GM19099 (cell line): ENCODE measurements around the gene COX7B2.

Experiments used
- POLR2A ChIP-seq: IDR thresholded peaks from 3 replicates; pipeline ENCODE4 v1.6.1; 2011; ENCODE audit warnings: low read depth; ENCODE audit not compliant: insufficient read length; ENCODE audit errors: extremely low read depth

The COX7B2 gene

DNA sequence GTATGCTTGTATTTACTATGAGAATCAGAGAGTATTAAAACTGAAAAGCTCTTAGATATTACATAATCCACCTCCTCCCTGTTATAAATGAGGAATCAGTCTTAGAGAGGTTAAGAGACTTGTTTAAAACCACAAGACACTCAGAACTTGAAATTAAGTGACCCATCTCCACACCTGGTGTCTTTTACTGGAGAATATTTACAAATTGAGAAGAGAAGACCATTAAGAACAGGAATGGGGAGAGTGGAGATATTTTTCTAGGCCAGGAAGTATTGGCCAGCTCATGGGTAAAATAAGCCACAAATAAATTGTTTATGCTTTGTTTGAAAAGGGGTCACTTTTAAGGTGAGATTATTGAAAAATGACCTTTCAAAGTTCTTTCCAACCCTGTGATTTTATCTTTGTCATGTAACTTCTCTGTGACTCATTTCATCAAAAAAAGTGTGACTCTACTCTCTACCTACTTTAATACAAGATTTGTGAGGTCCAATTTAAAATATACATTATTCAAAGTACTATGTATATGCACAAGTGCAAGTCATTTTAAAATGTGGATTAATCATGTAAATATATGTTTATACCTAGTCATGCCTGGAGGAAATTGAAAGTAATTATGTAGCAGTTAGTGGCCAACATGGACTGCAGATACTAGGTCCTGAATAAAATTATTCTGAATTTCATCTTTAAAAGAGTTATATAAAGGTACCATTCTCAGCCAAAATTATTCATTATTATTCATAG lies 15.9 kb upstream of the COX7B2 start:
- TF ChIP-seq POLR2A, result no peak

DNA sequence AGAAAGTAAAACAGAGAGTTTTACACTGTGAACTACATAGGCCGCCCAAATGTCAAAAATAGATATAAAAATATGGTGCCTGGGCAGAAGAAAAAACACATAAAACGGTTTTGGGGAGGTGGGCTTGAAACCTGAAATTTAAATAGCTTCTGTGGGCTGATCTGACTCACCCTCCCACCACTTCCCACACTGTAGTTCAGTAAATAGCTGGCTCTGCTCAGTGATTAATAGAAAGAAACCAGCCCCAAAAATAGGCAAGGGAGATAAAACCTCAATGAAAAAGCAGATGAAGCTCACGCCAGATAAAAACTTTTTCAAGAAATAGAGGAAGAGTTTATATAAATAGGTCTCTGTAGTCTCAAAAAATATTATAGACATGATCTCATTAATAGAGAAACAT lies 13.2 kb upstream of the COX7B2 start:
- TF ChIP-seq POLR2A, result no peak

DNA sequence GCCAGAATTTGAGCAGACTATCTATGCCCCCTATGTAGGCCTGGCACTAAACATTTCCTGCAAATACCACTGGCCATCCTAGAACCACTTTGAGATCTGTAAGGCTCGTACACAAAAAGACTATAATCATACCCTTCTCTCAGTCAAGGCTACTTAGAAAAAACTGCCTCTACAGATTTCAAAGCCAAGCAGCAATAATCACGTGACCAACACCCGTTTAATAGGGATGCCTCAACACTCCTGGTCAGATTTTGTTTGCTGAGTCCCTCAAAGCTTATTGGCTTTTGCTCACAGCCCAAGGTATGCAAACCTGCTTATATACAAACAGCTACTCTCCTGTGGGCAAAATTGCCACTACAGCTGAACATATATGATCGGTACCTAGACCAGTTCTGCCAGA lies 897 bp downstream of the COX7B2 start:
- TF ChIP-seq POLR2A, result no peak

DNA sequence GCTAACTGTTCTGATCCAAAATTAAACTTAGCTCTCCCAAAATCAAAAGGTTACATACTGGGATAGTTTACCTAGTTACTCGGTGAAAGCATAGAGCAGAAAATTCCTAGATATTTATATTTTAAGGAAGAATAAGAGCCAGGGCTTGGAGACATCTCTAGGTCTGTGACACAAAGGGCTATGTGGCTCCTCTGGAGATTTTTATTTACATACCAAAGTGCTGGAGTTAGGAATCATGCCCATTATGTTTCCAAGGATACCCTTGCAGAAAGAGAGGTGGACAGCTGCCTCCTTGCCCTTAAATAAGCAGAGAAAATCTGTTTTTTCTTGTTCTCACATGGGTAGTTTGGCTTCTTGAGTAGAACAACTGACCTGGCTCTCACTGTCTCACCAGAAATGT lies 9.0 kb downstream of the COX7B2 start:
- no peak for TF ChIP-seq POLR2A

DNA sequence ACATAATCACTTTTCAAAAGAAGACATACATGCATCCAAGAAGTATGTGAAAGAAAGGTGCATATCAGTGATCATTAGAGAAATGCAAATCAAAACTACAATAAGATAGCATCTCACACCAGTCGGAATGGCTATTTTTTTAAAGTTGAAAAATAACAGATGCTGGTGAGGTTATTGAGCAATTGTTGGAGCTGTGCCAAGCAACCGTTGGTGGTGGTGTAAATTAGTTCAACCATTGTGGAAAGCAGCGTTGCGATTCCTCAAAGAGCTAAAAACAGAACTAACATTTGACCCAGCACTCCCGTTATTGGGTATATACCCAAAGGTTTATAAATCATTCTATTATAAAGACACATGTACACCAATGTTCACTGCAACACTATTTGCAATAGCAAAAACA lies 14.2 kb downstream of the COX7B2 start:
- no peak for TF ChIP-seq POLR2A

DNA sequence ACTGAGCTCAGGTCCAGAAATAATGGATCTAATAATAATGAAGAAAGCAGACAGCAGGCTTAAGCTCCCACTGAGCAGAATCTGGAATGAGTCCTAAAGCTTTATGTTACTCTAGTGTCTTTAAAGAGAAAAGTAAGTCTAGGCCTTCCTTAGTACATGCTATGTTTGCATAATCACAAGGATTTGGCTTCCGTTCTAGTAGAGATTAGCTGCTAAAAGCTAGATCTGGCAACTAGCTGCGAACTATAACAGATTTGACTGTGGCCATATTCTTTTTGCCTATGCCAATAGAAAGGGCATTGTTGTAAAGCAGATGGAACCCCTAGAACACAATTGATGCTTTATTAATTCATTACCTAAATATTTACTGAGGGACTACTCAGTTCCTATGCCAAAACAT lies 19.0 kb downstream of the COX7B2 start:
- TF ChIP-seq POLR2A, result no peak

DNA sequence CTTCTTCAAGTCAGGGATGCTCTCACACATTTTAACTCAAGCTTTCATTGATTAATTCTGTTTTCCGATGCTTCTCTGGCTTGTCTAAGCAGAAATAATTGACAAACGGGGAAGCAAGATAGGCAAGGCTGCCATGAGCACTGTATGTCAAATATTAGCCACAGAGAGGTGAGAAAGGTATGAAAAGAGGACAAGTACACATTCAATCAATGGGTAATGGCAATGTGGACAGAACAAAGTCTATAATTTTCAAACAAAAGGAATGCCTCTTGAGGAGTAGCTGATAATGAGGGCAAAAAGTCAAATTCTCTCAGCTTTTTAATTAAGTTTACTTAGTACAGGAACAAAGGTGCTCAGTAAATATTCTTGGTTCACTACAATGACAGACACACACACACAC lies 19.6 kb downstream of the COX7B2 start:
- no peak for TF ChIP-seq POLR2A

DNA sequence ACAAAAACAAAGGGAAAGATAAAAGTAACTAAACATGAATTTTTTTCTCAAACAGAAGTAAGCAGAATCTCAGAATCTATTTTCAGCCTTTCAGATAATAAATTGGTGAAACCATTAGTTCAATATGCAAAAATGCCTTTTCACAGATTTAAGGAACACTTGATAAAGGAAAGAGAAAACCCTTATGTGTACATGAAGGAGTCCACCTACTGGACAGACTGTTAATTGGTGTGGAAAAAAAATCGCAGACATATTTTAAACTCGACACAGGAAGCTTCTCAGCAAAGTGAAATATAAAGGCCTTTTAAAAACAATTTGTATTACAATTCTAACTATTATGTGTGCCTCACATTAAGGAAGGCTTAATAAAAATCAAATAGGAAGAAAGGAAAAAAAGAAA lies 22.3 kb downstream of the COX7B2 start:
- no peak for TF ChIP-seq POLR2A

DNA sequence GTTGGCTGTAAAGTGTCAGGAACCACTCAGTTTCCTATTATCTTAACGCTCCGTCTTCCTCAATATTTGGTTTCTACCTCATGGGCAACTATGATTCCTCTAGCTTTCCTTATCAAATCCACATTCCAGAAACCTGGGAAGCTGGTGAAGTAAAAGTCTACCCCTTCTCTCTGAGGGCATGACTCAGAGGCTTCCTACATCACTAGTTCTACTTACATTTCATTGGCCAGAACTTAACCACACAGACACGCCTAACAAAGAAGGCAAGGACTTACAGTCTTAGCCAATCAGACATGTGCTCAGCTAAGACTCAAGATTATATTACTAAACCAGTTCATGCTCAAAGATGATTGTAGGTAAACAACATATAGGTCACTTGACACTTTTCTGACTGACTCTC lies 30.4 kb downstream of the COX7B2 start:
- no peak for TF ChIP-seq POLR2A

DNA sequence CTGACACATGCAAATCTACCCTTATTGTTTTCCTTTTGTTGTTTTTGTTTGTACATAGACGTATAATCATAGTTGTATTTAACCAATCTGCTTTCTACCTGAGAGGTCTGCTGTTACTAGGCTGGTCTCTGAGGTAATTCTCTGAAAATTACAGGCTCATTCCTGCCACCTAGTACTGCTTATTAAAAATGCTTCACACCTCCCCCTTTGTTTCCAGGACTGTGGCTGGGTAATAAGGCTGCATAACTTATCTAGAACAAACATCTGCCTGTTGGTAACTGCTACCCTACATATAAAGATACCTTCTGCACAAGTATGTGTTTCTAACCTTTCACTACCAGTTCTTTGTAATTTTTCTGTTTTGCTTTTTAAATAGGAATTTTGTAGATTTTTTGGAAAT lies 34.2 kb downstream of the COX7B2 start:
- TF ChIP-seq POLR2A, result no peak

DNA sequence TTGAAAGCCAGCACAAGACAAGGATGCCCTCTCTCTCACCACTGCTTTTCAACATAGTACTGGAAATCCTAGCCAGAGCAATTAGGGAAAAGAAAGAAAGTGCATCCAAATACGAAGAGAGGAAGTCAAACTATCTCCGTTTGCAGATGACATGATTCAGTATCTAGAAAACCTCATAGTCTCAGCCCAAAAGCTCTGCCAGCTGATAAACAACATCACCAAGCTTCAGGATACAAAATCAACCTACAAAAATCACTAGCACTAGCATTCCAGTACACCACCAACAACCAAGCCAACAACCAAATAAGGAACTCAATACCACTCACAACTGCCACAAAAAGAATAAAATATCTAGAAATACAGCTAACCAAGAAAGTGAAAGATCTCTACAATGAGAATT lies 38.6 kb downstream of the COX7B2 start:
- no peak for TF ChIP-seq POLR2A

DNA sequence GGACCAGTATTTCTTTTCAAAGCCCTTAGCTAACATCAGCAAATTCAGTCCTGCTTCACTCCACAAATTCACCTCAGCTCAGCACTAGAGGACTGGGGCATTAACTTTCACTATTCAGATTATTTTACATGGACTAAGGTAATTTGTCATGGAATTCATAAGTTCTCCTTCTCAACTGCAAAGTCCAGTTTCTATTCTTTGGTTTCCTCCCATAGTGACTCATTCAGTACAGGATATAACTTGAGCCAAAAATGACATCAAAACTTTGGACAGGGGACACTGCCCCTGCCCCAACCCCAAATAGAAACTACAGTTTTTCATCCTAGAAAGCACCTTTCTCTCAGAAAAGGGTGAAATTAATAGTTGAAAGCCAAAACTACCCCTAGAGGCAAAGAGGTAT lies 52.7 kb downstream of the COX7B2 start:
- TF ChIP-seq POLR2A, result no peak

DNA sequence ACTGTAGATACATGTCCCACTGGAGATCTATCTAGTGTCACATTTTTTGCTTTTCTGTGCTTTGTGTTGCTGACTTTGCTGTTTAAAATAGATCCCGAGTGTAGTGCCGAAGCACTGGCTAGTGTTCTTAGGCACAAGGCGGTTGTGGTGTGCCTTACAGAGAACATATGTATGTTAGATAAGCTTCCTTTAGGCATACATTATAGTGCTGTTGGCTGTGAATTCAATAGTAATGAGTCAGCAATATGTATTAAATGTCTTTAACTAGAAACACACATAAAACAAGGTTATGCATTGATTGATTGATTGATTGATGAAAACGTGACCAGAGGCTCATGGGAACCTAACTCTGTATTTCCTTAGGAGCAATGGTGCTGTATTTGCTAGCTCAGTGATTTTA lies 56.2 kb downstream of the COX7B2 start:
- TF ChIP-seq POLR2A, result no peak

DNA sequence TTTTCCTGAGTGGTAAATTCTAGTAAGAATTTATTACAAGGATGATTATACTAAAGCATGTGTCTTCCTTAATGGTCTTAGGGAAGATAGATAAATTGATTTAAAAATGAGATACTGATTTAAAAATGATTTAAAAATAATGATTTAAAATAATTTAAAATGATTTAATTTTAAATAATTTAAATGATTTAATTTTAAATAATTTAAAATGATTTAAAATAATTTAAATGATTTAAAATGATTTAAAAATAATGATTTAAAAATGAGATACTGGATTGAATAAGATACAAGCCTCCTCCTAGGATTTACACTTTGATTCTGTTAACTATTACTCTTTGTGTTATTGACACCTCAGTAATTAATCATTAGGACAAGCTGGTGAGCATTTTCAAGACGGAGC lies 59.0 kb downstream of the COX7B2 start:
- no peak for TF ChIP-seq POLR2A

DNA sequence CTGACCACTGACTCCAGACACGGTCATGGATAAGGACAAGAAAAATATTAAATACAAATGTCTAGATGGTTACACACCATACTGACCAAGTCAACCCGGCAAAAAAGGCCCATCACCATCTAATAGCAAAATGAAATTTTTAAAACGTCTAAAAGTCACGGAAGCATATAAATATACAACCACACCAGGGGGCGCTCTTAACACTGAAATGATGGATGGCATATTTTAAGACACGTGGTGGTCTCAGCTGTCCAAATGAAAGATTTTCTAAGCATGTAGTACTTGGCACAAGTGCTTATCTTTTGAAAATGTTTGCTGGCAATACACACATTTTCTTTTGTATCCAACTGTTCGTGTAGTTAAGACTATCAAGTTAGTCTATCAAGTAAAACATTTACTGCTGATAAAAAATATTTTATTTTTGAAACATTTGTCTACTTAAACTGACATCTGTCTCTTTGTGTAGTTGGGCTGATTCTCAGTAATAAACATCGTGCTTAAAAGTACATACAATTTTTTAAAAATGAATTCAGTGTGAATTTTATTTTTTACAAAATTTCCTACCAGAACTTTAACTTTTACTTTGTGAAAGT lies 64.6 kb downstream of the COX7B2 start:
- no peak for TF ChIP-seq POLR2A

DNA sequence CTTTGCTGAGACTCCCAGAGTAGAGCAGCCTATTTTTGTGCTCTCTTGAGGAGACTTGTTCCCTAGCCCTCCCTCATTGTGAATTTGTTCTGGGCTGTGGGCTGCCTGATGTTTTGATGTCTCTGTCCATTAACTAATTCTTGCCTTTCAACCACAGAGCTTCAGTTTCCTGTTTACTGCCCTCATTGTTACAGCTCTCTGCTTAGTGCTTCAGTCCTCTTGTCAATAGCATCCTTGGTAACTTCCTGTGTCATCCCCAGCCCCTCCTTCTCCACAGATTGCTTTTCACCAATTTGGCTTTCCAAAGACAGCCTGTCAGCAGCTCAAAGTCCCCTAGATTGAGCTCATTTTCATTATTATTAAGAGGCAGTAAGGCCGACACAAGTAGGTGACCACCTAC lies 69.9 kb downstream of the COX7B2 start:
- no peak for TF ChIP-seq POLR2A

DNA sequence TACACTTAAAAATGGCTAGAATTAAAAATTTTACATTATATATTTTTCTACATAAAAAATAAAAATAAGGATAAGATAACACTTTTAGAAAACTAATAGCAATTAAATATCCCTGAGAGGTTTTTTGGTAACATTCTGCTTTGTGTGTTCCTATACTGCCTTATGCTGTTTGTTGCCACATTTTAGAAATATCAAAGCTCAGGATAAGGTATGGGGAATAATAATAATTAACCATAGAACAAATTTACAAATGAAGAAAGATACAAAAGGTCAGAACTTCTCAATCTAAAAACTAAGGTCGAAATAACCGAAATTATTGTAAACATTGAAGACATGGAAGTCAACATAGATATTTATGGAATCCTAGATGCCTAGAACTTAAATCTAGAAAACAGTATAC lies 71.4 kb downstream of the COX7B2 start:
- TF ChIP-seq POLR2A, result no peak
